Left lung (tissue), 10 donors: ENCODE data around the gene EML2. TPM values are rescaled to one million over a fixed set of nuclear protein-coding genes. Genes with fewer than 3 reads are reported as not detected.
A peak's percentile ranks its signal among the peaks of the same experiment; 100 is the strongest.

Experiments used
- ATAC-seq: fragments of 200-7000 bp; cut with Tn5 transposase; one replicate; pipeline ENCODE4 v1.9.1; 2020; ENCODE audit warnings: moderate library complexity
- DNase-seq, 4 donors: peaks; one replicate each; pipeline ENCODE4 v3.0.0-alpha.2; 2013 to 2020
- H3K27ac ChIP-seq, 2 donors: fragments of 200-600 bp; sonication (generic) in 1 of 2; one replicate each; pipeline versions ENCODE4 v1.5.0 to v1.8.0; 2020 to 2021
- H3K27me3 ChIP-seq, 2 donors: fragments of 200-600 bp; sonication (generic) in 1 of 2; one replicate each; pipeline versions ENCODE4 v1.5.0 to v1.8.0; 2020 to 2021
- H3K36me3 ChIP-seq, 2 donors: fragments of 200-600 bp; sonication (generic) in 1 of 2; one replicate each; pipeline versions ENCODE4 v1.5.0 to v1.8.0; 2020 to 2021
- H3K4me1 ChIP-seq, 2 donors: fragments of 200-600 bp; one replicate each; pipeline ENCODE4 v1.8.0; 2021
- H3K4me3 ChIP-seq, 2 donors: fragments of 200-600 bp; sonication (generic) in 1 of 2; one replicate each; pipeline versions ENCODE4 v1.5.0 to v1.8.0; 2020 to 2021; ENCODE audit warnings: mild to moderate bottlenecking in 1 of 2
- H3K9me3 ChIP-seq, 2 donors: fragments of 200-600 bp; sonication (generic) in 1 of 2; one replicate each; pipeline versions ENCODE4 v1.5.0 to v1.8.0; 2020 to 2021
- CTCF ChIP-seq, 2 donors: fragments of 200-600 bp; sonication (generic) in 1 of 2; IDR thresholded peaks; one replicate each; pipeline versions ENCODE4 v1.5.0 to v1.8.0; 2021; ENCODE audit warnings: antibody characterized with exemption in 2 of 2
- intact Hi-C, 2 donors: fragments of 100-400 bp; cut with DNase I; formaldehyde crosslinking; loops; one replicate each; pipeline versions ENCODE4 v1.11.2 to v1.14.2; 2022
- polyA plus RNA-seq, 6 donors: library from polyadenylated mRNA; unstranded; fragments of 120-200 nt; gene quantifications; one replicate each; pipeline ENCODE4 v1.2.1, GENCODE V29; 2013; ENCODE audit not compliant: insufficient read length in 6 of 6
- total RNA-seq, 2 donors: library from RNA; stranded (reverse); fragmentation: NEBNext Ultra II Directional; extraction: Animal tissue kit (Norgen Biotek cat#: 25700); gene quantifications; one replicate each; pipeline ENCODE4 v1.2.1, GENCODE V29; 2021
- donor health status: DM: no; HTN: yes; CAD: no.
- donor health status: DM: no; HTN: no; CAD: no.

The EML2 gene
- total and polyA plus RNA-seq, 8 donors = 21.8 to 76.4 (median 29.3) TPM

GRCh38 chr19:45670670-45671453, 31.7 kb upstream of the EML2 start:
- peak in 3 of 4 donors; percentile 64 to 94 (median 86) for DNase-seq
- peaks cover 20 to 96% of the 10 kb centered on the region in 2 donors for H3K27me3 ChIP-seq
- H3K27ac ChIP-seq = no peak overlapping the region
- TF ChIP-seq CTCF (IDR thresholded peaks at IDR 0.05) = no peak
- H3K4me1 ChIP-seq = peaks cover 13 to 32% of the 10 kb centered on the region in 2 donors
- H3K36me3 ChIP-seq = no peaks in the 10 kb centered on the region
- intact Hi-C loops = no loop called here
- ATAC-seq = peak; percentile 85
- H3K4me3 ChIP-seq = no peak overlapping the region
- H3K9me3 ChIP-seq = no peaks in the 10 kb centered on the region

DNA sequence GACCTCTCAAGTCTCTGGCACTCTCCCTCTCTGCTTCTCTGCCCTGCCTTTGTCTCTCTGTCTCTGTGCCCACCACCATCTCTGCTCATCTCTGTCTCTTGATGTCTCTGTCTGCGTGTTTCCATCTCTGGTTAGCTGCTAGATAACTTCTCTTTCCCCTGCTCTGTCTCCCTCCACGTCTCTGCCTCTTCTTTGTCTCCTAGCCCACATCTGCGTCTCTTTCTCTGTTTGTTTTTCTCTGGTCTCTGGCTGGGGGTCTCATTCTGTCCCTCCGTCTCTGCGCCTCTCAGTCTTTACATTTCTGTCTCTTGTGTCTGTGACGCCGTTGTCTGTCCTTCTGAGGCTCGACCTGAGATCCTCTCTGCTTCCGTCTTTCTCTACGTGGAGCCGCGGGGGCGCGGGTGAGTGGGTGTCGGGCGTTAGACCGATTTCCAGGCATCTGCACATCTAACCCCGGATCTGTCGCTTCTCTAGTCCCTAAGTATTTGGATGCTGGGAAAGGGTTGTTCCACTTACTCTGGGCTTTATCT, 29.2 kb upstream of the EML2 start:
- Histone ChIP-seq H3K27me3 (peaks cover 20 to 87% of the 10 kb centered on the region in 2 donors), H3K9me3 (no peaks in the 10 kb centered on the region), H3K4me1 (peaks cover 13 to 28% of the 10 kb centered on the region in 2 donors), H3K4me3 (peak overlapping the region; percentile 20 to 42), H3K27ac (no peak overlapping the region), H3K36me3 (no peaks in the 10 kb centered on the region)
- TF ChIP-seq CTCF (IDR thresholded peaks at IDR 0.05) = no peak
- peak in 1 of 4 donors; percentile 82 for DNase-seq
- no peak for ATAC-seq
- intact Hi-C loops = no loop called here

DNA sequence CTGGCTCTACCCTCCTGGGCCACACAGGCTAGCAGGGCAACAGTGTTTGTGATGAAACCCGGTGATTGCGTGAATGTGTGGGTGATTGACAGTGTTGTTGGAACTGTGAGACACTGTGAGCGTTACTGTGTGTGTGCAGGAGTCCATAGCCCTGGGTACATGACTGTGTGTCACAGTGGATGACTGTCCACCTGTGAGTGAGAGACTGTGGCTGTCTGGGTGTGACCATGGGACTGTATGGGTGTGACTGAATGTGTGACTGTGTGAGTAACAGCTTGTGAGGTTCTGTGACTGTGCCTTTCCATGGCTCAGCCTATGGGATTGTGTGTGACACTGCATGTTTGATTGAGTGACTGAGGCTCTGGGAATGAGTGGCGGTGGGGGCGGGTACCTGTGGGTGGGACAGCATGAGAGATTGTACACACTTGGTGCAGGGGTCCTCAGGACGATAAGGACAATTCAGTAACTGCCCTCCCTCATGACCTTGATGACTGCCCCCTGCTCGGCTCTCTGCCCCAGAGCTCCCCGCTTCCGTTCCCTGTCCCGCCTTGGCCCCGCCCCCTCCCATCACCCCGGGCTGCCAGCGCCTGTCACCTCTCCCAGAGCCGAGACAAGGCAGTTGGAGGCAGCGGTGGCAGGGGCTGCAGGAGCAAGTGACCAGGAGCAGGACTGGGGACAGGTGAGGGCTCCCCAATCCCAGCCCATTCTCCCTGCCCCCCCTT, 28.6 kb upstream of the EML2 start, which contains the start of gene GIPR:
Gene GIPR, plus strand, starts transcription at position 602 of the 722 bp plus-strand sequence. CDS start 1,300 bp downstream, outside the sequence.
- TF ChIP-seq CTCF (IDR thresholded peaks at IDR 0.05) = no peak
- ATAC-seq (peak; percentile 58), DNase-seq (peak in 2 of 4 donors; percentile 65 to 89)
- Histone ChIP-seq H3K27ac (no peak within 1 kb of the TSS), H3K4me1 (peaks cover 13 to 28% of the 10 kb centered on the region in 2 donors), H3K9me3 (no peaks in the 10 kb centered on the region), H3K4me3 (peak within 1 kb of the TSS; percentile 20 to 42), H3K27me3 (peaks cover 20 to 88% of the 10 kb centered on the region in 2 donors), H3K36me3 (no peaks in the 10 kb centered on the region)
- intact Hi-C loops = no loop called here

- Histone ChIP-seq H3K27me3 (peaks cover 8 to 76% of the 10 kb centered on the region in 2 donors), H3K9me3 (no peaks in the 10 kb centered on the region)
- TF ChIP-seq CTCF (IDR thresholded peaks at IDR 0.05) = no peak
Observed at GRCh38 chr19:45664575-45664974, 25.4 kb upstream of the EML2 start.

DNA sequence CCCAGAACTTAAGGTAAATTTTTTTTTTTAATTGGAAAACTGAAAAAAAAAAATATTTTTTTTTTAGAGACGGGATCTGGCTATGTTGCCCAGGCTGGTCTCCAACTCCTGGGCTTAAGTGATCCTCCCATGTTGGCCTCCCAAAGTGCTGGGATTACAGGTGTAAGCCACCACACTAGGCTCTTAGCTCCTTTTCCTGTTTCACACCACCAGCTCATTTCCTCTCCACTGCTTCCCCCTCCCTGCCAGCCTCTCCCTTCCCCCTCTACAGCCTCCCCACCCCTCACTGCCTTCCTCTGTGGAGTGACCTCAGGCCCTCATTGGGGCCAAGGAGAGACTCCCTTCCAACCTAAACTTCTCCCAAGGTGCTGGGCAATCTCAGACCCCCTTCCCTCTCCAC, 24.6 kb upstream of the EML2 start:
- intact Hi-C loops = no loop called here
- Histone ChIP-seq H3K27me3 (peaks cover under 1 to 72% of the 10 kb centered on the region in 2 donors), H3K4me1 (peaks cover 5 to 12% of the 10 kb centered on the region in 2 donors), H3K27ac (no peak overlapping the region), H3K4me3 (no peak overlapping the region), H3K9me3 (no peaks in the 10 kb centered on the region), H3K36me3 (no peaks in the 10 kb centered on the region)
- no peak for ATAC-seq
- DNase-seq = no peak
- no peak for TF ChIP-seq CTCF (IDR thresholded peaks at IDR 0.05)

More at GRCh38 chr19:45664575-45664974, 25.4 kb upstream of the EML2 start:
- Histone ChIP-seq H3K4me3 (no peak overlapping the region), H3K36me3 (no peaks in the 10 kb centered on the region), H3K27ac (no peak overlapping the region), H3K4me1 (peaks cover 13 to 20% of the 10 kb centered on the region in 2 donors)
- intact Hi-C loops = no loop called here
- DNase-seq (no peak), ATAC-seq (no peak)
